Esophagus (tissue), 2 donors: ENCODE results near the gene ACTR1A. TPM values are rescaled to one million over a fixed set of nuclear protein-coding genes. Genes with fewer than 3 reads are reported as not detected.

Experiments
- H3K27ac ChIP-seq, 2 donors: one replicate each; pipeline ENCODE4 v1.5.1; 2013; ENCODE audit warnings: low read depth in 2 of 2, mild to moderate bottlenecking in 2 of 2, inconsistent platforms in 1 of 2, low read length in 1 of 2, moderate library complexity in 1 of 2
- H3K27me3 ChIP-seq, 2 donors: one replicate each; pipeline ENCODE4 v1.6.1; 2013; ENCODE audit warnings: low read length in 2 of 2, control low read depth in 1 of 2, mild to moderate bottlenecking in 1 of 2; ENCODE audit not compliant: insufficient read depth in 2 of 2, control insufficient read depth in 1 of 2
- H3K36me3 ChIP-seq, 2 donors: one replicate each; pipeline ENCODE4 v1.6.1; 2013; ENCODE audit warnings: low read length in 1 of 2; ENCODE audit not compliant: control insufficient read depth in 2 of 2, insufficient read depth in 2 of 2
- H3K4me1 ChIP-seq, 2 donors: one replicate each; pipeline ENCODE4 v1.6.1; 2013; ENCODE audit warnings: low read length in 1 of 2; ENCODE audit not compliant: control insufficient read depth in 2 of 2, insufficient read depth in 2 of 2
- H3K4me3 ChIP-seq, 2 donors: one replicate each; pipeline ENCODE4 v1.5.1; 2013; ENCODE audit warnings: low read length in 2 of 2, mild to moderate bottlenecking in 2 of 2, low read depth in 1 of 2, moderate library complexity in 1 of 2
- H3K9me3 ChIP-seq, 2 donors: one replicate each; pipeline ENCODE4 v1.6.1; 2013; ENCODE audit warnings: mild to moderate bottlenecking in 2 of 2, low read depth in 1 of 2, low read length in 1 of 2, moderate library complexity in 1 of 2; ENCODE audit not compliant: control insufficient read depth in 2 of 2, insufficient read depth in 1 of 2
- WGBS, 2 donors: extraction: QIAGEN DNeasy Blood & Tissue Kit; methylation state at CpG; one replicate each; pipeline ENCODE4 v1.1.7; 2013; 5-methylcytosine and 5-hydroxymethylcytosine counted together
- polyA plus RNA-seq, 2 donors: library from polyadenylated mRNA; stranded (reverse); fragments of 200-250 nt; gene quantifications; one replicate each; pipeline ENCODE4 v1.2.3, GENCODE V29; 2013
- donor health status: healthy with polysubstance abuse.
- donor health status: Bipolar disorder and iron deficiency.

ACTR1A gene
- polyA plus RNA-seq, 2 donors = 56.1 to 60.3 TPM

DNA sequence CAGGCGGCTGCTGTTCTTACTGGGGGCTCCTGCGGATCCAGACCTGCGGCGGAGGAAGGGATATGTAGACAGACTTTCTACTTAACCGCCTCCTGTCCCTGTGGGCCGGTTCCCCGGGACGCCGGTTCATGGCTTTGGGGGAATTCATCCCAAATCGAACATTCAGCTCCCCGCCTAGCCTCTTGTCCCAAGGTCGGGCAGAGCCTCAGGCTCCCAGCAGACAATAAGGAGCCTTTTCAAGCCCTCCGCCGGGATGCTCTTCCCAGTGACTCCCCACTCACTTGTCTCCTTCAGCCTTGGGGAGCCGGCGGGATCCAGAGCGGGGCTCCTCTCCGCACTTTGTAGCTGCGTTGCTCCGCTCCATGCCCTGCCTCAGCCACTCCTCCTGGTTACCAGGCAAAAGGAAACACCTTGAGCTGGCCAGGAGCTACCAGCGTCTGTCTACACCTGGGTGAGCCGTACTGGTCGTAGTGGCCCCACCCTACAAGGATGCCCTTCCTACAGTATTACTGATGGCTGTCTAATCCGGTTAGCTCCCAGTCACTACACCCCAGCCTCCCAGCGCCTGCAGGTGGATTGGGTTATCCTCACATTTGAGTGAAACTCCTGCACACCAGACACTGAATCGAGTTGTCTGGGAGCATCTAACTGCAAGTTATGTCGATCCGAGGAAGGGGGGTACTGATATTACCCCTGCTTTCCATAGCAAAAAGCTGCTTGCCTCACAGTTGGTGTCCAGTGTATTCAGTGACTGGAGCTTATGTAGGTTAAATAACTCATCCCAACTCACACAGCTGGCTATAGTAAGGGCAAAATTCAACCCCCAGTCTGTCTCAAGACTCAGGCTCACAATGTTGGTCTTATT, 51.2 kb downstream of the ACTR1A start, which contains the start of gene C10orf95:
Gene C10orf95, minus strand, starts transcription at position 439 of the 865 bp plus-strand sequence. CDS start 450 bp downstream, outside the sequence.
- peaks cover 0 to 10% of the 10 kb centered on the region in 2 donors for H3K4me1 ChIP-seq
- 21 to 23% methylated on average over 27 to 28 of the region's 28 CpGs for WGBS, 2 donors
- no peaks in the 10 kb centered on the region for H3K9me3 ChIP-seq
- peak within 1 kb of the TSS; percentile 81 to 87 for H3K4me3 ChIP-seq
- peak within 1 kb of the TSS; percentile 92 to 95 for H3K27ac ChIP-seq
- no peaks in the 10 kb centered on the region for H3K36me3 ChIP-seq
- H3K27me3 ChIP-seq = no peaks in the 10 kb centered on the region

DNA sequence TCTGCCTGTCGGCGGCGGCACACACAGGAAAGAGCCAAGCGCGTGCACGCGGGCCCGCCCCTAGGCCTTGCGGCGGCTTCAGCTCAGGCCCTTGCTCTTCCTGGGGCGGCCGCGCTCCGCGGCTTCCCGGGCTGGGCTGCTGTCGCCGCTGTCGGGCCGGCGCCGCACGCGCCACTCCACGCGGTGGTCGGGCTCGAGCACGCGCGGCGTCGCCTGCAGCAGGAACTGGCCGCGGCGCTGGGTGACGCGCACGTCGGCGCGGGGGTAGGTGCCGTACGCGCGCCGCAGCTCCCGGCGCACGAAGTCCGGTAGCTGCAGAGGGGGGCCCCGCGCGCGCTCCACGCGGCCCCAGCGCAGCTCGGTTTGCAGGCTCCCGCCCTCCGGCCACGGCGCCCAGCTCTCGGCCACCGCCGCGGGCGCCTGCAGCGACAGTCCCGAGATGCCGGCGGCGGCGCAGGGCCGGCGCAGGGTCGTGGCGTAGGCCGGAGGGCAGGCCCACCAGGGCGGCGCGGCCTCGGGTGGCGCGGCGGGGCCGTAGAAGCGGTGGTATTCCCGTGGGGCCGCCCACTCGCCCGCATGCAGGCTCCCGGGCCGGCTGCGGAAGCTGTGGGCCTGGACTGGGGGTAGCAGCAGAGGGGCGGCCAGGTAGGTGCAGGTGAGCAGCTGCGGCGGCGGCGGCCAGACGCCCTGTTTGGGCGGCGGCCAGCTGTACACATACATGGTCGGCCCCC, 52.0 kb downstream of the ACTR1A start:
- peaks cover 0 to 10% of the 10 kb centered on the region in 2 donors for H3K4me1 ChIP-seq
- no peaks in the 10 kb centered on the region for H3K36me3 ChIP-seq
- H3K27ac ChIP-seq = peak overlapping the region; percentile 92 to 95
- no peaks in the 10 kb centered on the region for H3K27me3 ChIP-seq
- peak overlapping the region; percentile 81 to 87 for H3K4me3 ChIP-seq
- 0% methylated on average over 35 to 104 of the region's 104 CpGs for WGBS, 2 donors
- no peaks in the 10 kb centered on the region for H3K9me3 ChIP-seq

DNA sequence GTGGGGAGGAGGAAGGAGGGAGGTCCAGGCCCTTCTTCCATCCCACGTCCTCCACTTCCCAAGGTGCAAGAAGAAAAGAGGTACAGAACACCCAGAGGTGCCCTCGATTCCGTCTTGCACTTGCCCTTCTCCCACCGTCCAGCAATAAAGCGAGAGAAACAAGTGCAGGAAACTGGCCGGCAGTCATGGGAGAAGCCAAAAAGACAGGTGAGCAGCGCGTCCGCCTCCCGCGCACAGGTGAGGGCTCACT, 52.5 kb downstream of the ACTR1A start:
- H3K4me3 ChIP-seq = peak overlapping the region; percentile 81 to 87
- H3K36me3 ChIP-seq = no peaks in the 10 kb centered on the region
- H3K4me1 ChIP-seq = peaks cover 0 to 10% of the 10 kb centered on the region in 2 donors
- H3K27me3 ChIP-seq = no peaks in the 10 kb centered on the region
- H3K9me3 ChIP-seq = no peaks in the 10 kb centered on the region
- WGBS, 2 donors = 0 to 1% methylated on average over 11 of the region's 11 CpGs
- peak overlapping the region; percentile 92 to 95 for H3K27ac ChIP-seq

DNA sequence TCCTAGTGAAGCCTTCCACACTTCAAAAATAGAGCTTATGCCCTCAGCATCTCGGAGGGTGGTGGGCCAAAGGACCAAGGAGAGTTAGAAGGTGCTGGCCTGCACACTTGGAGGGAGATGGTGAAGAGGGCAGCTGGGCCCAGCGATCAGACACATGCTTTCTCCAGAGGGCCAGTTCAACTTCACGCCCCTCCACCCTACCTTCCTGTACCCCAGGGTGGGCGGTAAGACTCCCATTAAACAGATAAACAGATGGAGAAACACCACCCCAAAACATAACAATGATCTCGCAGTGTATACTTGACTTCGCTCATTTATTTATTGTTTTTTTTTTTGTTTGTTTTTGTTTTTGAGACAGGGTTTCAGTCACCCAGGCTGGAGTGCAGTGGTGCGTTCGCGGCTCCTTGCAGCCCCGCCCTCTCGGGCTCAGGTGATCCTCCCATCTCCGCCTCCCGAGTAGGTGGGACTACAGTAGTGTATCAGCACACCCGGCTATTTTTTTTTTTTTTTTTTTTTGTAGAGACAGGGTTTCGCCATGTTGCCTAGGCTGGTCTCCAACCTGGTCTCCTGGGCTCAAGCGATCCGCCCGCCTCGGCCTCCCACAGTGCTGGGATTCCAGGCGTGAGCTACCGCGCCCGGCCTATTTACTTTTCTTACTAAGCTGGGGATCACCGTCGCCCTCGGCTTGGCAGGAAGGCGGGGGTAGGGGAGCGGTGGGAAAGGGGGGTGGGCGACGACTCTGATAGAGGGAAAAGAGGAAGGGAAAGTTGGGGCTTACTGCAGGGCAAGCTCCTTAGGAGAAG, 53.0 kb downstream of the ACTR1A start:
- Histone ChIP-seq H3K4me3 (peak overlapping the region; percentile 81 to 87), H3K27me3 (no peaks in the 10 kb centered on the region), H3K27ac (peak overlapping the region; percentile 92 to 95), H3K9me3 (no peaks in the 10 kb centered on the region), H3K36me3 (no peaks in the 10 kb centered on the region), H3K4me1 (peaks cover 0 to 10% of the 10 kb centered on the region in 2 donors)
- 7% methylated on average over 30 of the region's 30 CpGs for WGBS, 2 donors

DNA sequence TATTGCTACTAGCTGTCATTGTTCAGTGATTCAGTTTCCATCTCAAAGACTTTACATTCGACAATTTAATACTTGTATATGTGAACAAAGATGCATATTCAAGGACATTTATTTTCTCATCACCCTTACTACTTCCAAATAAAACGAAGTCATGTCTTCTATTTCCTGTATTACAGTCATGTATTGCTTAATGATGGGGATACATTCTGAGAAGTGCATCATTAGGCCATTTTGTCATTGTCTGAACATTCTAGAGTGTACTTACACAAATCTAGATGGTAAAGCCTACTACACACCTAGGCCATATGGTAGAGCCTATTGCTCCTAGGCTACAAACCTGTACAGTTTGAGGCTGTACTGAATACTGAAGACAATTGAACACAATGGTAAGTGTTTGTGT, 57.7 kb downstream of the ACTR1A start:
- H3K27me3 ChIP-seq = no peaks in the 10 kb centered on the region
- WGBS, 2 donors = 71 to 79% methylated on average over 2 of the region's 2 CpGs

DNA sequence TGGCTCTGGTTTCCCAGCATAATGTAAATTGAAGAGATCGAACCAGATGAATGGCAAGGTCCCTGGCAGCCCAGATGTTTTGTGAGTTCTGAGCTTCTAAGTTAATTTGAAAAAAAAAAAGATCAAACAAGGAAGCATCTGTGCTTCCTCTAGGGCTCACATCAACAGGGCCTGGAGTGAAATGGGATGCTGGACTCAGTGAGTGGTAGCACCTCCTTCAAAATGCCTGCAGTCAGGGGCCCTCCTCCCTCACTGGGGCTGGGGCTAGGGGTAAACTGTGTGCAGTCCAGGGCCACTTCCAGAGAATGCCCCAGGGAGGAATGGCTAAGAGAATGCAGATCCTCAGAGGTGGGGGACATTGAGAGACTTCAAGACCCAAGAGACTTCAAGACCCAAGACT, 64.1 kb downstream of the ACTR1A start:
- Histone ChIP-seq H3K27ac (no peak overlapping the region), H3K4me1 (no peaks in the 10 kb centered on the region), H3K27me3 (no peaks in the 10 kb centered on the region), H3K4me3 (no peak overlapping the region), H3K36me3 (no peaks in the 10 kb centered on the region), H3K9me3 (no peaks in the 10 kb centered on the region)
- 81 to 84% methylated on average over 1 of the region's 1 CpG for WGBS, 2 donors

More for the DNA sequence above, 57.7 kb downstream of the ACTR1A start:
- peaks cover 0 to 2% of the 10 kb centered on the region in 2 donors for H3K4me1 ChIP-seq
- no peak overlapping the region for H3K27ac ChIP-seq
- no peak overlapping the region for H3K4me3 ChIP-seq
- no peaks in the 10 kb centered on the region for H3K36me3 ChIP-seq
- H3K9me3 ChIP-seq = no peaks in the 10 kb centered on the region

DNA sequence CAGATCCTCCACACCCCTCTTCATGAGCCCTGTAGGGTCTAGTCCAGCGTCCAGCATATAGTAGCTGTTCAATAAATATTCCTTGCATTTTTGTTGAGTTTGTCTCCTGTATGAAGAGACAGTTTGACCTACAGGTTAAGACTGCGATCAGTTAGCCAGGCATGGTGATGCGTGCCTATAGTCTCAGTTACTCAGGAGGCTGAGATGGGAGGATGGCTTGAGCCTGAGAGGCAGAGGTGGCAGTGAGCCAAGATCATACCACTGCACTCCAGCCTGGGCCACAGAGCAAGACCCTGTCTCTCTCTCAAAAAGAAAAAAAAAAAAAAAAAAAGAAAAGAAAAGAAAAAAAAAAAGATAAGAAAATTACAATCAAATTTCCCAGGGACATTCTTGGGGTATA, 65.0 kb downstream of the ACTR1A start:
- no peaks in the 10 kb centered on the region for H3K36me3 ChIP-seq
- no peak overlapping the region for H3K27ac ChIP-seq
- H3K4me1 ChIP-seq = no peaks in the 10 kb centered on the region
- H3K4me3 ChIP-seq = no peak overlapping the region
- H3K27me3 ChIP-seq = no peaks in the 10 kb centered on the region
- 95% methylated on average over 3 of the region's 3 CpGs for WGBS, 2 donors
- H3K9me3 ChIP-seq = no peaks in the 10 kb centered on the region

DNA sequence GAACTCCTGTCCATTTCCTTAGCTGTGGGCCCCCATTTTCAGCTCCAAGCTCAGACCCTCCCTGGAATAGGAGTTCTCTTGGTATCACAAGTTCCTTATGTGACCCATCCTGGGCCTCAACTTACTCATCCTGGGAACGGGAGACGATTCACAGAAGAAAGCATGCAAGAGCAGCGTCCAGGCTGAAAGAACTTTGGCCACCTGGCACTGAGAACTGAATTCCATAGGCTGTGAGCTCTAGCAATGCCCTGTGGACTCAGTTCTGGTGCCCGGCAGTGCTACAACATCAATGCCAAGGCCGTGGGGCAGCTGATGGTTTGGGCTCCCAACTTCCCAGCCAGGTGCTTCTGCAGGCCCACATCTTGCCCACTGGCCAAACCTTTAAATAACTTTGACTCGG, 66.2 kb downstream of the ACTR1A start:
- 70 to 81% methylated on average over 6 of the region's 6 CpGs for WGBS, 2 donors
- Histone ChIP-seq H3K27ac (no peak overlapping the region), H3K4me3 (no peak overlapping the region), H3K9me3 (no peaks in the 10 kb centered on the region), H3K4me1 (peaks cover 0 to 7% of the 10 kb centered on the region in 2 donors), H3K27me3 (no peaks in the 10 kb centered on the region), H3K36me3 (no peaks in the 10 kb centered on the region)

DNA sequence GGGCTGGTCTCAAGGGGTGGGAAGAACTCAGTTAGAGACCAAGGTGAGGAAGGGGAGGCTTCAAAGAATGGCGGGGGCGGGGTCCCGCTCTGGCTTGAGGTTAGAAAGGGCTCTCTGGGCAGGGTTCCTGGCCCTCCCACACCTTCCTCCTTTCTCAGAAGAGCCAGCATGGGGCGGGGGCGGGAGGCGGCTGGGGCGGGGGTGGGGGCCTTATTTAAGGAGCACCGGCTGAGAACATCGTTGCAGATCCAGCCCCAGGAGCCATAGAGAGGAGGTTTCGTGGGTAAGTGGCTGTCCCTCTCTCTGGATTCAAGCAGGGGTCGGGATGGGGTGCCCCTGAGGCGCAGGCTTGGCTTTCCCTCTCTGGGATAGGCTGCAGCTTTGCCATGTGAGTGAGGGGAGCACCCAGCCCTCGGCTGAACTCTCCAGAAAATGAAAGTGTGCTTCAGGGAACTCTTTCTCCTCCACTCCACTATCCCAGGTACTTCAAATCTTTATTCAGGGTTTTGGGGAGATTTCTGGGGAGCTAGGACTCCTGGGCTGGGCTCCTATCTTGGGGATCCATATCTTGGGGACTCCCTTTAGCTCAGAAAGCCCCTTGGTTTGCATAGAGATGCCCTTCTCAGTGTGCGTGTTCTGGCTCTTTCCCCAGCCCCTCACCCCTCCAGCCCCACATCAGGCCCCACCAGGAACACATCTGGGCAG, 66.8 kb downstream of the ACTR1A start:
- H3K27me3 ChIP-seq = no peaks in the 10 kb centered on the region
- no peak overlapping the region for H3K27ac ChIP-seq
- H3K4me1 ChIP-seq = peaks cover 0 to 7% of the 10 kb centered on the region in 2 donors
- 7 to 11% methylated on average over 12 to 14 of the region's 14 CpGs for WGBS, 2 donors
- no peaks in the 10 kb centered on the region for H3K9me3 ChIP-seq
- H3K4me3 ChIP-seq = no peak overlapping the region
- H3K36me3 ChIP-seq = no peaks in the 10 kb centered on the region
